ENCODE results near the gene LCT. TPM values are rescaled to one million over a fixed set of nuclear protein-coding genes. Genes with fewer than 3 reads are reported as not detected.

Gene LCT
- total and polyA plus RNA-seq, 2 of the 13 experiments (the other 11 are each of a cell fraction or from before 2014, with no cell fraction given): not detected

GRCh38 chr2:135825131-135825530, 11.9 kb downstream of the LCT start:
- no TSS peak for BruUV-seq (replicated peaks)
- no peaks in the 10 kb centered on the region for H3K36me3 ChIP-seq (replicated peaks in 1 of 2; ENCODE audit: control insufficient read depth in 1 of 2, insufficient read depth in 2 of 2, low read length in 2 of 2)
- H3K4me2 ChIP-seq (ENCODE audit: low read depth, low read length): no peak overlapping the region
- no peak overlapping the region for H2AFZ ChIP-seq (ENCODE audit: low read length)
- intact Hi-C loops (cut with micrococcal nuclease; ENCODE audit: unreplicated experiment) (no loop called here), in situ Hi-C loops (cut with HindIII; ENCODE audit: extremely low pct_ligation_motif_present, low pct_unique_long_range_greater_than_20kb) (no loop called here)
- CTCF ChIA-PET (ENCODE audit: low intra/inter-chr PET ratio, low total read pairs): no interaction called here
- DNase-seq (ENCODE audit: low spot score): no peak
- no peak for FAIRE-seq
- H3K27me3 ChIP-seq (ENCODE audit: control insufficient read depth in 1 of 2, insufficient read depth in 2 of 2, low read length in 2 of 2): peaks cover 0 to 12% of the 10 kb centered on the region in 2 experiments; a peak in 3 of 5 replicates
- H4K20me1 ChIP-seq (ENCODE audit: insufficient read depth, low read length): no peaks in the 10 kb centered on the region
- H3K27ac ChIP-seq (ENCODE audit: extremely low read length, insufficient read depth, low read length): no peak overlapping the region
- no peak overlapping the region; a peak in 1 of 6 replicates for H3K4me3 ChIP-seq (replicated peaks in 1 of 3; ENCODE audit: insufficient read depth in 1 of 3, low read depth in 2 of 3, low read length in 3 of 3)
- no peaks in the 10 kb centered on the region for H3K79me2 ChIP-seq (ENCODE audit: insufficient read depth, low read length)
- no peaks in the 10 kb centered on the region for H3K4me1 ChIP-seq (ENCODE audit: insufficient read depth, low read length)
- no peaks in the 10 kb centered on the region; the same call in 1 of the 2 replicates for H3K9me3 ChIP-seq (ENCODE audit: low read length)
- POLR2A ChIA-PET: no interaction called here
- H3K9ac ChIP-seq (ENCODE audit: insufficient read depth, low read depth, low read length): no peak overlapping the region
- peak; percentile 55 for ATAC-seq
- TF ChIP-seq, protein P1, sequence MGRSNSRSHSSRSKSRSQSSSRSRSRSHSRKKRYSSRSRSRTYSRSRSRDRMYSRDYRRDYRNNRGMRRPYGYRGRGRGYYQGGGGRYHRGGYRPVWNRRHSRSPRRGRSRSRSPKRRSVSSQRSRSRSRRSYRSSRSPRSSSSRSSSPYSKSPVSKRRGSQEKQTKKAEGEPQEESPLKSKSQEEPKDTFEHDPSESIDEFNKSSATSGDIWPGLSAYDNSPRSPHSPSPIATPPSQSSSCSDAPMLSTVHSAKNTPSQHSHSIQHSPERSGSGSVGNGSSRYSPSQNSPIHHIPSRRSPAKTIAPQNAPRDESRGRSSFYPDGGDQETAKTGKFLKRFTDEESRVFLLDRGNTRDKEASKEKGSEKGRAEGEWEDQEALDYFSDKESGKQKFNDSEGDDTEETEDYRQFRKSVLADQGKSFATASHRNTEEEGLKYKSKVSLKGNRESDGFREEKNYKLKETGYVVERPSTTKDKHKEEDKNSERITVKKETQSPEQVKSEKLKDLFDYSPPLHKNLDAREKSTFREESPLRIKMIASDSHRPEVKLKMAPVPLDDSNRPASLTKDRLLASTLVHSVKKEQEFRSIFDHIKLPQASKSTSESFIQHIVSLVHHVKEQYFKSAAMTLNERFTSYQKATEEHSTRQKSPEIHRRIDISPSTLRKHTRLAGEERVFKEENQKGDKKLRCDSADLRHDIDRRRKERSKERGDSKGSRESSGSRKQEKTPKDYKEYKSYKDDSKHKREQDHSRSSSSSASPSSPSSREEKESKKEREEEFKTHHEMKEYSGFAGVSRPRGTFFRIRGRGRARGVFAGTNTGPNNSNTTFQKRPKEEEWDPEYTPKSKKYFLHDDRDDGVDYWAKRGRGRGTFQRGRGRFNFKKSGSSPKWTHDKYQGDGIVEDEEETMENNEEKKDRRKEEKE (IDR thresholded peaks at IDR 0.05): no peak
- TF ChIP-seq ARNT (IDR thresholded peaks at IDR 0.05) (no peak), ZNF782 (CRISPR knock-in tag; IDR thresholded peaks at IDR 0.05; ENCODE audit: borderline replicate concordance) (no peak)
- WGBS (ENCODE audit: low lambda C conversion rate): 44% methylated on average over 8 of the region's 9 CpGs

DNA sequence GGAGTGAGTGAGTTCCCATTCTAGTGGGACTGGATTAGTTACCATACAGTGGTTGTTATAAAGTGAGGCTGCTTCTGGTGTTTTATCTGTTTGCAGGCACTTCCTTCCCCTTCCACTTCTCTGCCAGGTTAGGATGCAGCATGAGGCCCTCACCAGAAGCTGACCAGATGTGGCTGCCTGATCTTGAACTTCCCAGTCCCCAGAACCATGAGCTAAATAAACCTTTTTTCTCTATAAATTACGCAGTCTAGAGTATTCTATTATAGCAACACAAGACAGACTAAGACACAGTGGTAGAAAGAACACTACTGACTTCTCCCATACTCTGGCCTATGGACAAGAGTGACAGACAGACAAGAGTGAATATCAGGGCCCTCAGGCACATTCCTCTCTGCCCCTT, 14.1 kb downstream of the LCT start:
- in situ Hi-C loops (cut with HindIII; ENCODE audit: extremely low pct_ligation_motif_present, low pct_unique_long_range_greater_than_20kb) (no loop called here), intact Hi-C loops (cut with micrococcal nuclease; ENCODE audit: unreplicated experiment) (no loop called here)
- Histone ChIP-seq H3K36me3 (replicated peaks in 1 of 2; ENCODE audit: control insufficient read depth in 1 of 2, insufficient read depth in 2 of 2, low read length in 2 of 2) (no peaks in the 10 kb centered on the region), H2AFZ (ENCODE audit: low read length) (no peak overlapping the region), H3K4me2 (ENCODE audit: low read depth, low read length) (no peak overlapping the region), H3K4me3 (replicated peaks in 1 of 3; ENCODE audit: insufficient read depth in 1 of 3, low read depth in 2 of 3, low read length in 3 of 3) (no peak overlapping the region), H3K27ac (ENCODE audit: extremely low read length, insufficient read depth, low read length) (no peak overlapping the region), H3K79me2 (ENCODE audit: insufficient read depth, low read length) (no peaks in the 10 kb centered on the region), H3K27me3 (ENCODE audit: control insufficient read depth in 1 of 2, insufficient read depth in 2 of 2, low read length in 2 of 2) (peaks cover 0 to 9% of the 10 kb centered on the region in 2 experiments; a peak in 3 of 5 replicates), H3K9me3 (ENCODE audit: low read length) (no peaks in the 10 kb centered on the region; the same call in 1 of the 2 replicates), H4K20me1 (ENCODE audit: insufficient read depth, low read length) (no peaks in the 10 kb centered on the region), H3K9ac (ENCODE audit: insufficient read depth, low read depth, low read length) (no peak overlapping the region), H3K4me1 (ENCODE audit: insufficient read depth, low read length) (no peaks in the 10 kb centered on the region)
- no TSS peak for BruUV-seq (replicated peaks)
- ATAC-seq (no peak), DNase-seq (ENCODE audit: low spot score) (no peak), FAIRE-seq (no peak)
- CTCF ChIA-PET (ENCODE audit: low intra/inter-chr PET ratio, low total read pairs): no interaction called here
- POLR2A ChIA-PET: no interaction called here
- 4% methylated on average over 1 of the region's 1 CpG for WGBS (ENCODE audit: low lambda C conversion rate)
- TF ChIP-seq ZNF564 (CRISPR knock-in tag; IDR thresholded peaks at IDR 0.05) (peak; percentile 88), SOX5 (CRISPR knock-in tag; IDR thresholded peaks at IDR 0.05; ENCODE audit: borderline replicate concordance) (no peak)

Measured in HepG2 (cell line).